H9 (cell line): ENCODE measurements around the gene NR2F2. TPM values are rescaled to one million over a fixed set of nuclear protein-coding genes. Genes with fewer than 3 reads are reported as not detected.

Experiments used
- DNase-seq: peaks from one replicate; pipeline ENCODE4 v3.0.0-alpha.2; 2017
- H2AFZ ChIP-seq: one replicate; pipeline ENCODE4 v1.6.1; 2013; ENCODE audit warnings: mild to moderate bottlenecking, low read length, control low read depth, moderate library complexity
- H2AK5ac ChIP-seq: 2 replicates; pipeline ENCODE4 v1.6.1; 2013; ENCODE audit warnings: low read length, control low read depth, mixed read lengths; ENCODE audit not compliant: insufficient read length
- H2BK120ac ChIP-seq: one replicate; pipeline ENCODE4 v1.6.1; 2013; ENCODE audit warnings: low read depth, mild to moderate bottlenecking, low read length, control low read depth, inconsistent platforms; ENCODE audit not compliant: poor library complexity, severe bottlenecking
- H2BK12ac ChIP-seq: 2 replicates; pipeline ENCODE4 v1.6.1; 2013; ENCODE audit warnings: low read length, control low read depth, mixed read lengths, low read depth; ENCODE audit not compliant: insufficient read length
- H2BK15ac ChIP-seq: 2 replicates; pipeline ENCODE4 v1.6.1; 2013; ENCODE audit warnings: low read depth, low read length, control low read depth
- H2BK20ac ChIP-seq: one replicate; pipeline ENCODE4 v1.6.1; 2013; ENCODE audit warnings: low read depth, mild to moderate bottlenecking, low read length, control low read depth, inconsistent platforms; ENCODE audit not compliant: poor library complexity, severe bottlenecking
- H2BK5ac ChIP-seq: 2 replicates; pipeline ENCODE4 v1.6.1; 2013; ENCODE audit warnings: low read length, control low read depth, mixed read lengths; ENCODE audit not compliant: insufficient read length
- H3K14ac ChIP-seq: 2 replicates; pipeline ENCODE4 v1.6.1; 2013; ENCODE audit warnings: low read length, control low read depth; ENCODE audit not compliant: insufficient read depth
- H3K18ac ChIP-seq: 2 replicates; pipeline ENCODE4 v1.6.1; 2013; ENCODE audit warnings: low read depth, mild to moderate bottlenecking, mixed read lengths, low read length, control low read depth; ENCODE audit not compliant: insufficient read length
- H3K23ac ChIP-seq: 2 replicates; pipeline ENCODE4 v1.6.1; 2013; ENCODE audit warnings: low read length, control low read depth, mixed read lengths, low read depth; ENCODE audit not compliant: insufficient read length
- H3K23me2 ChIP-seq: 2 replicates; pipeline ENCODE4 v1.6.1; 2013; ENCODE audit warnings: low read depth, mild to moderate bottlenecking, mixed read lengths, low read length, control low read depth; ENCODE audit not compliant: insufficient read length, poor library complexity, severe bottlenecking
- H3K27ac ChIP-seq: 2 replicates; pipeline ENCODE4 v1.5.1; 2013; ENCODE audit warnings: low read length, control low read depth, mixed read lengths, low read depth; ENCODE audit not compliant: insufficient read length
- H3K27me3 ChIP-seq: 2 replicates; pipeline ENCODE4 v1.6.1; 2013; ENCODE audit warnings: low read length, control low read depth, inconsistent platforms; ENCODE audit not compliant: insufficient read depth
- H3K4ac ChIP-seq: 2 replicates; pipeline ENCODE4 v1.6.1; 2013; ENCODE audit warnings: low read depth, mild to moderate bottlenecking, control low read depth, inconsistent platforms, low read length, moderate library complexity
- H3K4me1 ChIP-seq: 2 replicates; pipeline ENCODE4 v1.6.1; 2013; ENCODE audit warnings: low read length, control low read depth, inconsistent platforms; ENCODE audit not compliant: insufficient read depth
- H3K4me2 ChIP-seq: 2 replicates; pipeline ENCODE4 v1.6.1; 2013; ENCODE audit warnings: low read length, control low read depth, mixed read lengths; ENCODE audit not compliant: insufficient read length, insufficient read depth
- H3K56ac ChIP-seq: 2 replicates; pipeline ENCODE4 v1.6.1; 2013; ENCODE audit warnings: low read depth, mild to moderate bottlenecking, mixed read lengths, low read length, control low read depth; ENCODE audit not compliant: insufficient read length
- H3K79me1 ChIP-seq: 2 replicates; pipeline ENCODE4 v1.6.1; 2013; ENCODE audit warnings: low read depth, mild to moderate bottlenecking, moderate library complexity, low read length, control low read depth, inconsistent platforms; ENCODE audit not compliant: insufficient read depth, poor library complexity, severe bottlenecking
- H3K79me2 ChIP-seq: 2 replicates; pipeline ENCODE4 v1.6.1; 2013; ENCODE audit warnings: low read length, control low read depth, inconsistent platforms; ENCODE audit not compliant: insufficient read depth
- H3K9ac ChIP-seq: 2 replicates; pipeline ENCODE4 v1.6.1; 2013; ENCODE audit warnings: low read length, control low read depth, mixed read lengths; ENCODE audit not compliant: insufficient read length; ENCODE audit errors: extremely low read depth
- H3K9me3 ChIP-seq: one replicate; pipeline ENCODE4 v1.6.1; 2013; ENCODE audit warnings: low read depth, low read length, inconsistent platforms; ENCODE audit not compliant: control insufficient read depth
- H3T11ph ChIP-seq: one replicate; pipeline ENCODE4 v1.6.1; 2013; ENCODE audit warnings: mild to moderate bottlenecking, low read length, control low read depth, inconsistent platforms
- H4K20me1 ChIP-seq: one replicate; pipeline ENCODE4 v1.6.1; 2013; ENCODE audit not compliant: control insufficient read depth, insufficient read length, insufficient read depth
- H4K5ac ChIP-seq: 2 replicates; pipeline ENCODE4 v1.6.1; 2013; ENCODE audit warnings: low read depth, mild to moderate bottlenecking, mixed read lengths, low read length, control low read depth; ENCODE audit not compliant: insufficient read length
- H4K8ac ChIP-seq: replicated peaks from 2 replicates; pipeline ENCODE4 v1.6.1; 2013; ENCODE audit warnings: low read length, control low read depth, mixed read lengths, low read depth; ENCODE audit not compliant: insufficient read length
- H4K91ac ChIP-seq: 2 replicates; pipeline ENCODE4 v1.6.1; 2013; ENCODE audit warnings: low read depth, mild to moderate bottlenecking, moderate library complexity, mixed read lengths, low read length, control low read depth; ENCODE audit not compliant: insufficient read length
- H3K27ac Mint-ChIP-seq, 3 experiments: 2 replicates in 2 of 3; 3 replicates in 1 of 3; pipeline ENCODE4 v1.8.0; 2020 to 2021; ENCODE audit warnings: mixed read lengths in 3 of 3, mild to moderate bottlenecking in 1 of 3, moderate library complexity in 1 of 3
- H3K27me3 Mint-ChIP-seq: 2 replicates; pipeline ENCODE4 v1.8.0; 2021; ENCODE audit warnings: low read depth, mild to moderate bottlenecking, moderate library complexity, mixed read lengths
- H3K36me3 Mint-ChIP-seq, 3 experiments: 2 replicates in 2 of 3; 3 replicates in 1 of 3; pipeline ENCODE4 v1.8.0; 2020 to 2021; ENCODE audit warnings: low read depth in 3 of 3, mixed read lengths in 3 of 3; ENCODE audit not compliant: insufficient read depth in 1 of 3
- H3K4me1 Mint-ChIP-seq, 2 experiments: 2 replicates each; pipeline ENCODE4 v1.8.0; 2020; ENCODE audit warnings: mixed read lengths in 2 of 2
- H3K4me3 Mint-ChIP-seq, 2 experiments: 2 replicates in 1 of 2; 3 replicates in 1 of 2; pipeline ENCODE4 v1.8.0; 2020 to 2021; ENCODE audit warnings: mild to moderate bottlenecking in 2 of 2, mixed read lengths in 2 of 2, moderate library complexity in 1 of 2
- H3K9me3 Mint-ChIP-seq, 2 experiments: 2 replicates in 1 of 2; 3 replicates in 1 of 2; pipeline ENCODE4 v1.8.0; 2020; ENCODE audit warnings: mild to moderate bottlenecking in 2 of 2, mixed read lengths in 2 of 2, moderate library complexity in 1 of 2
- WGBS: extraction: QIAGEN DNeasy Blood & Tissue Kit; methylation state at CpG from one replicate; pipeline ENCODE4 v1.1.7; 2013; ENCODE audit warnings: missing lambda C conversion rate, low lambda C conversion rate, mixed read lengths; ENCODE audit not compliant: insufficient read length; ENCODE audit errors: extremely low coverage; 5-methylcytosine and 5-hydroxymethylcytosine counted together
- total RNA-seq: library from RNA; stranded (reverse); gene quantifications from 2 replicates; pipeline ENCODE4 v1.2.1, GENCODE V29; 2021
- TF ChIP-seq, protein P1 (sequence below): fragments of 200-600 bp; sonication (generic); conservative IDR thresholded peaks from 3 replicates; pipeline ENCODE4 v1.8.0; 2021; ENCODE audit warnings: antibody characterized with exemption, mild to moderate bottlenecking

Gene NR2F2
- total RNA-seq, 1 experiment from 2014 or later, result 0.24 TPM

DNA sequence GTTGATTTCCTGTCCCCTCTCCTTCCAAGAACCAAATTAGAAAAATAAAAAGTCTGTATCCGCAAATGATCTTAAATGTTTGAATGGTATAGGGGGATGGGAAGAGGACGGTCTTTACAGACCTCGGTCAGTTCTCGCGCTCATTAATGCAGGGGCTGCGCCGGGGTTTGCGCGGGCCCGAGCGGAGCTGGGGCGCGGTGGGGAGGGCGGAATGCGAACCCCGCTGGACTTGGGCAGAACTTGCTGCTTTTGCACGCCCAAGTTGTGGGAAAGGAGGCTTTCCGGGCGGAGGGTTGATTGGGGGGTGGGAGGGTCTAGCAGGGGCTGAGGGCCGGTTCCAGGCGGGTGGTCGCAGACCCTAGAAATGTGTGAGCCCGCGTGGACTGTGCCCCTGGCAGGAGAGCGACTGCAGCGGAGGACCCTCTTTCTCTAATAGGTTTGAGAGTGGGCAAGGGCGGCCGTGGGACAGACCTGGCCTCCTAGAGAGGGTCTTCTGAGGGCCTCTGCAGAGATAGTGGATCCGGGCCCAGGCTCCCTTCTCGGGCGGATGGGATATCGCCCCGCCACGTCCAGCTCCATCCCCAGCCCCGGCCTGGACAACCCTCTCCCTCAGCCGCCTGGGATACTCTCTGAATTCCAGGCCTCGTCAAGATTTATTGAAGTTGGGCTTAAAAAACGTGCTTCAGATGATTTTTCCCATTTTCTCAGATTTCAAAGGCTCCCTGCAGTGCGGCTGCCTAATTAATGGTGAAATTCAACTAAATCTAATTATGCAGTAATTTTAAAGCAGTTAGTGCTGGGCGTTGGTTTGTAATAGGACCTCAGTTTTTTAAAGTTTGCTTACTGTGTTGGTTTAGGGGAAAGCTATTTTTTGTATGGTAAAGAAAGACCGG, 11.3 kb downstream of the NR2F2 start:
- H3K4me1 ChIP-seq, result peaks cover 2% of the 10 kb centered on the region; the same call in 1 of the 2 replicates
- H2BK15ac ChIP-seq, result no peak overlapping the region
- Mint-ChIP-seq H3K9me3 (no peaks in the 10 kb centered on the region; a peak in 2 of 5 replicates), H3K4me3 (peak overlapping the region; percentile 67 to 85), H3K27ac (peak overlapping the region in 1 of 3 experiments; percentile 20; a peak in 1 of 7 replicates), H3K36me3 (no peaks in the 10 kb centered on the region; a peak in 1 of 7 replicates), H3K27me3 (peaks cover 40% of the 10 kb centered on the region), H3K4me1 (peaks cover 60 to 85% of the 10 kb centered on the region in 2 experiments)
- H2BK120ac ChIP-seq, result no peak overlapping the region
- no peak overlapping the region for H3K4ac ChIP-seq
- no peak overlapping the region for H2AK5ac ChIP-seq
- H2AFZ ChIP-seq, result no peak overlapping the region
- peak overlapping the region; percentile 57 for H3K4me2 ChIP-seq
- H3K27me3 ChIP-seq, result peaks cover 62% of the 10 kb centered on the region
- H3K56ac ChIP-seq, result no peak overlapping the region
- H4K91ac ChIP-seq, result no peak overlapping the region
- TF ChIP-seq, protein P1, sequence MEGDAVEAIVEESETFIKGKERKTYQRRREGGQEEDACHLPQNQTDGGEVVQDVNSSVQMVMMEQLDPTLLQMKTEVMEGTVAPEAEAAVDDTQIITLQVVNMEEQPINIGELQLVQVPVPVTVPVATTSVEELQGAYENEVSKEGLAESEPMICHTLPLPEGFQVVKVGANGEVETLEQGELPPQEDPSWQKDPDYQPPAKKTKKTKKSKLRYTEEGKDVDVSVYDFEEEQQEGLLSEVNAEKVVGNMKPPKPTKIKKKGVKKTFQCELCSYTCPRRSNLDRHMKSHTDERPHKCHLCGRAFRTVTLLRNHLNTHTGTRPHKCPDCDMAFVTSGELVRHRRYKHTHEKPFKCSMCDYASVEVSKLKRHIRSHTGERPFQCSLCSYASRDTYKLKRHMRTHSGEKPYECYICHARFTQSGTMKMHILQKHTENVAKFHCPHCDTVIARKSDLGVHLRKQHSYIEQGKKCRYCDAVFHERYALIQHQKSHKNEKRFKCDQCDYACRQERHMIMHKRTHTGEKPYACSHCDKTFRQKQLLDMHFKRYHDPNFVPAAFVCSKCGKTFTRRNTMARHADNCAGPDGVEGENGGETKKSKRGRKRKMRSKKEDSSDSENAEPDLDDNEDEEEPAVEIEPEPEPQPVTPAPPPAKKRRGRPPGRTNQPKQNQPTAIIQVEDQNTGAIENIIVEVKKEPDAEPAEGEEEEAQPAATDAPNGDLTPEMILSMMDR, result no peak
- H3K9ac ChIP-seq, result no peak overlapping the region
- no peak overlapping the region for H2BK20ac ChIP-seq
- H3K79me2 ChIP-seq, result no peaks in the 10 kb centered on the region
- peaks cover 18% of the 10 kb centered on the region for H3K23me2 ChIP-seq
- no peak overlapping the region for H3K23ac ChIP-seq
- H3K79me1 ChIP-seq, result no peaks in the 10 kb centered on the region
- H3K9me3 ChIP-seq, result no peaks in the 10 kb centered on the region
- no peak overlapping the region for H3K14ac ChIP-seq
- WGBS, result no CpG with 5 or more reads among the region's 41 CpGs
- H4K5ac ChIP-seq, result no peak overlapping the region
- no peak overlapping the region for H4K8ac ChIP-seq
- no peaks in the 10 kb centered on the region for H4K20me1 ChIP-seq
- H2BK5ac ChIP-seq, result no peak overlapping the region
- peak; percentile 62 for DNase-seq
- H3K18ac ChIP-seq, result no peak overlapping the region
- H2BK12ac ChIP-seq, result no peak overlapping the region
- H3K27ac ChIP-seq, result no peak overlapping the region
- no peak overlapping the region for H3T11ph ChIP-seq
